Measurements from ENCODE around the gene STAG1. TPM values are rescaled to one million over a fixed set of nuclear protein-coding genes. Genes with fewer than 3 reads are reported as not detected.

The STAG1 gene
- total and polyA plus RNA-seq, 8 donors = 7.5 to 105 (median 37.9) TPM

DNA sequence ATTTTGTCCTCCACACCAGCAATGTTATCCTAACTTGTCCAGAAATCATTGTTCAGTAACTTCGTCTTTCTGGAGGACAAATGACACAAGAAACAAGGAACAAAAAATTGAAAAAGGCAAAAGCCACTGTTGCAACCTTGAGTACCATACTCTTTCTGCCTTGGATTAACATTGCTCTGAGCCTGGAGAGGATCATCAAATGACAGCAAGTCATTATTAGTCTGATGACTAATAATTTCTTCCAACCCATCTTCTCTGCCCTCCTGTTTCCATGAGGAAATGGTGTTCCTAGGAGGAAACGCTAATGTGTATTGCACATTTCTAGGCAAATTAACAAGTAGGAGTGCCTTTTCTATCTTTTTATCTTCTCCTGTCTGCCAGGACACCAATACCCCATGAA lies 348.1 kb downstream of the STAG1 start:
- Histone ChIP-seq H3K4me1 (no peaks in the 10 kb centered on the region), H3K4me3 (no peak overlapping the region), H3K36me3 (peaks cover 0 to 21% (median 11%) of the 10 kb centered on the region in 4 donors), H3K27me3 (no peaks in the 10 kb centered on the region), H3K9me3 (no peaks in the 10 kb centered on the region), H3K27ac (no peak overlapping the region)
- TF ChIP-seq CTCF (IDR thresholded peaks at IDR 0.05) (no peak), EP300 (IDR thresholded peaks at IDR 0.05) (no peak), POLR2AphosphoS5 (IDR thresholded peaks at IDR 0.05) (no peak), POLR2A (IDR thresholded peaks at IDR 0.05) (no peak)
- intact Hi-C loops (cut with DNase I; ENCODE audit: low total_unique reads) = no loop called here
- WGBS, 5 donors = 89 to 94% (median 91%) methylated on average over 2 of the region's 2 CpGs
- DNase-seq = no peak

GRCh38 chr3:136396916-136397315 lies 355.3 kb downstream of the STAG1 start:
- H3K4me3 ChIP-seq = no peak overlapping the region
- intact Hi-C loops (cut with DNase I; ENCODE audit: low total_unique reads) = loop anchor here (10.0 kb wide), 1 partner anchor 358 kb away; the partner anchor contains the start of gene STAG1
- peaks cover 0 to 33% (median 16%) of the 10 kb centered on the region in 4 donors for H3K36me3 ChIP-seq

DNA sequence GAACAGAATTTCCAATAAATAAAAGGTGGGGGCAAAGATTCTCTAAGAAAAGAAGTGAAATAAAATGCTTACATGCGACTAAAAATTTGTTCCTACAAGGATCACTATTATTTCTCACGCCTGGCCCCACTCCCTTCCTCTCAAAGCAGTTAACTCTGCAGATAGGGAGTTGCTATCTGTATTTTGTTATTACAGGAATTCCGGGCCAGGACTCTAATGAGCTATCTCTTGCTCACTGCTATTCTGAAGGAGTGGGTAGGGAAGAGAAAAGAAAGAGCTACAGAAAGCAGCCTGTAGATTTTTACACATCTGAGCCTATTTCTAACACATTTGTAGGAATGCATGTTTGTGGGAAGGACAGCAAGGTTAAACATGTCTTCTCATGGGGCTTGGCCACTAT lies 361.6 kb downstream of the STAG1 start:
- TF ChIP-seq CTCF (IDR thresholded peaks at IDR 0.05) (no peak), EP300 (IDR thresholded peaks at IDR 0.05) (no peak), POLR2AphosphoS5 (IDR thresholded peaks at IDR 0.05) (no peak), POLR2A (IDR thresholded peaks at IDR 0.05) (no peak)
- Histone ChIP-seq H3K36me3 (peaks cover 0 to 14% (median 0%) of the 10 kb centered on the region in 4 donors), H3K27ac (no peak overlapping the region), H3K4me3 (no peak overlapping the region), H3K9me3 (no peaks in the 10 kb centered on the region), H3K27me3 (no peaks in the 10 kb centered on the region), H3K4me1 (peaks cover 0 to 18% (median 3%) of the 10 kb centered on the region in 4 donors)
- 74 to 85% (median 83%) methylated on average over 3 of the region's 3 CpGs for WGBS, 5 donors
- DNase-seq = no peak
- intact Hi-C loops (cut with DNase I; ENCODE audit: low total_unique reads) = loop anchor here (5.0 to 10.0 kb wide), 2 partner anchors 364 to 622 kb away; partner anchors contain the start of gene STAG1

More at GRCh38 chr3:136396916-136397315, 355.3 kb downstream of the STAG1 start:
- H3K9me3 ChIP-seq = no peaks in the 10 kb centered on the region
- peaks cover 0 to 6% (median 0%) of the 10 kb centered on the region in 4 donors for H3K4me1 ChIP-seq
- no peak for TF ChIP-seq POLR2A (IDR thresholded peaks at IDR 0.05)
- no peak for TF ChIP-seq POLR2AphosphoS5 (IDR thresholded peaks at IDR 0.05)
- no peak for TF ChIP-seq EP300 (IDR thresholded peaks at IDR 0.05)
- no peak for TF ChIP-seq CTCF (IDR thresholded peaks at IDR 0.05)
- no peak overlapping the region for H3K27ac ChIP-seq
- no peak for DNase-seq
- no peaks in the 10 kb centered on the region for H3K27me3 ChIP-seq

GRCh38 chr3:136387031-136387430 lies 365.1 kb downstream of the STAG1 start:
- intact Hi-C loops (cut with DNase I; ENCODE audit: low total_unique reads) = no loop called here
- H3K27me3 ChIP-seq = no peaks in the 10 kb centered on the region
- no peaks in the 10 kb centered on the region for H3K9me3 ChIP-seq
- H3K4me1 ChIP-seq = peaks cover 0 to 14% (median 3%) of the 10 kb centered on the region in 4 donors
- DNase-seq = no peak
- no peak overlapping the region for H3K27ac ChIP-seq
- WGBS, 5 donors = 16 to 62% (median 35%) methylated on average over 1 of the region's 1 CpG
- H3K4me3 ChIP-seq = no peak overlapping the region
- H3K36me3 ChIP-seq = no peaks in the 10 kb centered on the region
- no peak for TF ChIP-seq CTCF (IDR thresholded peaks at IDR 0.05)
- no peak for TF ChIP-seq EP300 (IDR thresholded peaks at IDR 0.05)
- no peak for TF ChIP-seq POLR2A (IDR thresholded peaks at IDR 0.05)
- TF ChIP-seq POLR2AphosphoS5 (IDR thresholded peaks at IDR 0.05) = no peak

All from stomach (tissue), 9 donors.